HEK293T (cell line): Measurements from ENCODE around the gene RFX1.

Experiments used
- ARNT ChIP-seq: fragments of 450-650 bp; IDR thresholded peaks from 2 replicates; pipeline ENCODE4 v1.6.1; 2017; ENCODE audit warnings: mild to moderate bottlenecking
- BHLHE40 ChIP-seq: fragments of 450-650 bp; IDR thresholded peaks from 2 replicates; pipeline ENCODE4 v1.6.1; 2016; ENCODE audit warnings: mild to moderate bottlenecking, moderate library complexity, borderline replicate concordance
- CTBP1 ChIP-seq: fragments of 450-650 bp; IDR thresholded peaks from 2 replicates; pipeline ENCODE4 v1.6.1; 2016; ENCODE audit warnings: borderline replicate concordance
- ELF4 ChIP-seq: fragments of 450-650 bp; IDR thresholded peaks from 2 replicates; pipeline ENCODE4 v1.6.1; 2017; ENCODE audit warnings: antibody characterized with exemption
- FOXA1 ChIP-seq: fragments of 450-650 bp; IDR thresholded peaks from 2 replicates; pipeline ENCODE4 v1.6.1; 2016; ENCODE audit warnings: mild to moderate bottlenecking
- FOXK2 ChIP-seq: fragments of 450-650 bp; IDR thresholded peaks from 2 replicates; pipeline ENCODE4 v1.6.1; 2016; ENCODE audit warnings: mild to moderate bottlenecking
- HDGF ChIP-seq: fragments of 450-650 bp; IDR thresholded peaks from 2 replicates; pipeline ENCODE4 v1.6.1; 2017; ENCODE audit warnings: antibody characterized with exemption, borderline replicate concordance
- L3MBTL2 ChIP-seq: fragments of 450-650 bp; conservative IDR thresholded peaks from 2 replicates; pipeline ENCODE4 v1.6.1; 2016; ENCODE audit warnings: mild to moderate bottlenecking
- NFRKB ChIP-seq: fragments of 450-650 bp; IDR thresholded peaks from 2 replicates; pipeline ENCODE4 v1.6.1; 2016; ENCODE audit warnings: mild to moderate bottlenecking, moderate library complexity
- SP1 ChIP-seq: fragments of 450-650 bp; IDR thresholded peaks from 2 replicates; pipeline ENCODE4 v1.6.1; 2017
- SUZ12 ChIP-seq: fragments of 450-650 bp; IDR thresholded peaks from 2 replicates; pipeline ENCODE4 v1.6.1; 2016; ENCODE audit warnings: mild to moderate bottlenecking
- TARDBP ChIP-seq: fragments of 450-650 bp; IDR thresholded peaks from 2 replicates; pipeline ENCODE4 v1.6.1; 2016
- ZNF384 ChIP-seq: fragments of 450-650 bp; IDR thresholded peaks from 2 replicates; pipeline ENCODE4 v1.6.1; 2016
- TF ChIP-seq, protein P1 (sequence below): fragments of 450-650 bp; IDR thresholded peaks from 2 replicates; pipeline ENCODE4 v1.6.1; 2016

DNA sequence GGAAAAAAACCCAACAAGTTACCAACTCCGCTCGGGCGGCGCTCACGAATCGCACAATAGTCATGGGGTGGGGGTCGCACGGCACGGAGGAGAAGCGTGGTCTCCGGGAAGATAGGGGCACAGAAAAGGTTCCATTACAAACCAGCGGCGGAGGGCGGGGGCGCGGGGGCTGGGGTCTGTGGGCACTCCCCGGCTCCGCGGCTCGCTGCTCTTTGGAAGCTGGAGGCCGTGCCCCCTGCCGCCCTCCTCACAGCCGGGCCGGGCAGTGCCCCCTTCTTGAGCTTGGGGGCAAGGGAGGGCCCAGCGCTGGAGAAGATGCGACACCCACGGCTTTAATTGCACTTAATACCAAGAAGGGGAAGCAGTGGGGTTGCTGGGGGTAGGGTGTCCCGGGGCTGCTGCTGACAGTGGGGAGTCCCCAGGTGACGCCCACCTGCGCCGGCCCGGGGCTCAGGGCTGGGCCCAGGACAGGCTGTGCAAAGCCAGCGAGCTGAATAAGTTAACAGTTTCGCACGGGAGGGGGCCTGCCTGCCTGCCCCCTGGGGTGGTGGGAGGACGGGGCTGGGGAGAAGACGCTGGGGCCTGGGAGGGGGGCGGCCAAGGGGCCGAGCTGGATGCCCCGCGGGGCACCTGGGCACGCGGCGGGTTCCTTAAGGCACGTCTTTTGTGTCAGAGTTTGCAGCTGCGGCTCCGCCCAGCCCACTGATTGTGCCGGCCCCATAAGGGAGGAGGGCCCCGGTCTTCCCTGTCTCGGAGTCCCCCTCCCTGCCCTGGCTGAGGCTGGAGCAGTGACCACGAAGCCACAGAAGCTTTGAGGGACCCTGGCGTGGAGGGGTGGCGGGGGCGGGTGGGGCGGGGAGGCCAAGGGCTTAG is 44.1 kb downstream of the RFX1 start:
- TF ChIP-seq ELF4 (no peak), HDGF (no peak), ZNF384 (no peak), FOXK2 (no peak), SP1 (no peak), BHLHE40 (no peak), L3MBTL2 (no peak), NFRKB (no peak), TARDBP (no peak), FOXA1 (no peak), CTBP1 (no peak), SUZ12 (no peak), ARNT (no peak)
- TF ChIP-seq, protein P1, sequence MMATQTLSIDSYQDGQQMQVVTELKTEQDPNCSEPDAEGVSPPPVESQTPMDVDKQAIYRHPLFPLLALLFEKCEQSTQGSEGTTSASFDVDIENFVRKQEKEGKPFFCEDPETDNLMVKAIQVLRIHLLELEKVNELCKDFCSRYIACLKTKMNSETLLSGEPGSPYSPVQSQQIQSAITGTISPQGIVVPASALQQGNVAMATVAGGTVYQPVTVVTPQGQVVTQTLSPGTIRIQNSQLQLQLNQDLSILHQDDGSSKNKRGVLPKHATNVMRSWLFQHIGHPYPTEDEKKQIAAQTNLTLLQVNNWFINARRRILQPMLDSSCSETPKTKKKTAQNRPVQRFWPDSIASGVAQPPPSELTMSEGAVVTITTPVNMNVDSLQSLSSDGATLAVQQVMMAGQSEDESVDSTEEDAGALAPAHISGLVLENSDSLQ, result no peak
